ENCODE measurements around the gene CBL. TPM values are rescaled to one million over a fixed set of nuclear protein-coding genes. Genes with fewer than 3 reads are reported as not detected.

CBL gene
- total RNA-seq, 1 donor from 2014 or later: 40.5 TPM

GRCh38 chr11:119322921-119323531, 116.9 kb downstream of the CBL start:
- H3K27me3 Mint-ChIP-seq (ENCODE audit: unreplicated experiment): no peaks in the 10 kb centered on the region
- no peaks in the 10 kb centered on the region for H3K36me3 Mint-ChIP-seq (ENCODE audit: unreplicated experiment)
- H3K27ac Mint-ChIP-seq (ENCODE audit: unreplicated experiment): no peak overlapping the region
- no peak overlapping the region for H3K4me3 Mint-ChIP-seq (ENCODE audit: unreplicated experiment)
- DNase-seq: no peak
- peaks cover 8% of the 10 kb centered on the region for H3K4me1 Mint-ChIP-seq (ENCODE audit: low read depth, unreplicated experiment)
- no peak for TF ChIP-seq CTCF (IDR thresholded peaks at IDR 0.05; ENCODE audit: partially characterized antibody, unreplicated experiment)
- peaks cover 1% of the 10 kb centered on the region for H3K9me3 Mint-ChIP-seq (ENCODE audit: unreplicated experiment)

- peak; percentile 90 for TF ChIP-seq CTCF (IDR thresholded peaks at IDR 0.05; ENCODE audit: partially characterized antibody, unreplicated experiment)
- Mint-ChIP-seq H3K27me3 (ENCODE audit: unreplicated experiment) (no peaks in the 10 kb centered on the region), H3K4me3 (ENCODE audit: unreplicated experiment) (no peak overlapping the region), H3K27ac (ENCODE audit: unreplicated experiment) (no peak overlapping the region), H3K36me3 (ENCODE audit: unreplicated experiment) (no peaks in the 10 kb centered on the region), H3K4me1 (ENCODE audit: low read depth, unreplicated experiment) (peaks cover 7% of the 10 kb centered on the region), H3K9me3 (ENCODE audit: unreplicated experiment) (peaks cover 1% of the 10 kb centered on the region)
- DNase-seq: peak; percentile 86
Measured at GRCh38 chr11:119323532-119324033, 117.4 kb downstream of the CBL start.

- H3K4me3 Mint-ChIP-seq (ENCODE audit: unreplicated experiment): no peak overlapping the region
- DNase-seq: no peak
Measured at GRCh38 chr11:119324189-119324588, 118.0 kb downstream of the CBL start.

GRCh38 chr11:119329320-119329719, 123.2 kb downstream of the CBL start:
- H3K27ac Mint-ChIP-seq (ENCODE audit: unreplicated experiment): no peak overlapping the region
- no peaks in the 10 kb centered on the region for H3K36me3 Mint-ChIP-seq (ENCODE audit: unreplicated experiment)
- H3K27me3 Mint-ChIP-seq (ENCODE audit: unreplicated experiment): peaks cover 2% of the 10 kb centered on the region
- no peaks in the 10 kb centered on the region for H3K4me1 Mint-ChIP-seq (ENCODE audit: low read depth, unreplicated experiment)
- no peak overlapping the region for H3K4me3 Mint-ChIP-seq (ENCODE audit: unreplicated experiment)
- DNase-seq: no peak
- H3K9me3 Mint-ChIP-seq (ENCODE audit: unreplicated experiment): peaks cover 1% of the 10 kb centered on the region
- TF ChIP-seq CTCF (IDR thresholded peaks at IDR 0.05; ENCODE audit: partially characterized antibody, unreplicated experiment): no peak

More at GRCh38 chr11:119324189-119324588, 118.0 kb downstream of the CBL start:
- Mint-ChIP-seq H3K36me3 (ENCODE audit: unreplicated experiment) (no peaks in the 10 kb centered on the region), H3K27me3 (ENCODE audit: unreplicated experiment) (no peaks in the 10 kb centered on the region), H3K27ac (ENCODE audit: unreplicated experiment) (no peak overlapping the region), H3K9me3 (ENCODE audit: unreplicated experiment) (peaks cover 1% of the 10 kb centered on the region), H3K4me1 (ENCODE audit: low read depth, unreplicated experiment) (peaks cover 3% of the 10 kb centered on the region)
- TF ChIP-seq CTCF (IDR thresholded peaks at IDR 0.05; ENCODE audit: partially characterized antibody, unreplicated experiment): no peak

GRCh38 chr11:119330237-119330636, 124.1 kb downstream of the CBL start:
- Mint-ChIP-seq H3K9me3 (ENCODE audit: unreplicated experiment) (peaks cover 2% of the 10 kb centered on the region), H3K36me3 (ENCODE audit: unreplicated experiment) (no peaks in the 10 kb centered on the region), H3K27ac (ENCODE audit: unreplicated experiment) (no peak overlapping the region), H3K27me3 (ENCODE audit: unreplicated experiment) (peaks cover 2% of the 10 kb centered on the region), H3K4me1 (ENCODE audit: low read depth, unreplicated experiment) (peaks cover 5% of the 10 kb centered on the region), H3K4me3 (ENCODE audit: unreplicated experiment) (no peak overlapping the region)
- no peak for TF ChIP-seq CTCF (IDR thresholded peaks at IDR 0.05; ENCODE audit: partially characterized antibody, unreplicated experiment)
- DNase-seq: no peak

Measured in glutamatergic neuron (in vitro differentiated cells).